Measurements from ENCODE around the gene ZNF48.

- TF ChIP-seq CTCF (conservative IDR thresholded peaks at IDR 0.05; ENCODE audit: low read depth, low read length): no peak
- no peak for TF ChIP-seq EZH2phosphoT487 (IDR thresholded peaks at IDR 0.05; ENCODE audit: borderline replicate concordance, low read length)
- TF ChIP-seq EZH2 (IDR thresholded peaks at IDR 0.05; ENCODE audit: low read length, unreplicated experiment): no peak
Observed at GRCh38 chr16:30444231-30445148, 49.3 kb downstream of the ZNF48 start.
